NOMO-1 treated with DMSO at 0.1 percent for 48 hours (cell line): ENCODE data around the gene SUN3.
"Not testable (repeated sequence)": the region's sequence is repeated elsewhere in the genome, so short reads cannot be mapped to it uniquely, and the experiment has no call there.

Source experiments
- DNase-seq: peaks from one replicate; lab custom pipeline; 2025; ENCODE audit not compliant: unreplicated experiment; lab: John Stamatoyannopoulos, UW

SUN3 gene

GRCh38 chr7:47946581-47947354 is 82.1 kb downstream of the SUN3 start:
- DNase-seq, result no peak

GRCh38 chr7:47945261-47946015 is 83.5 kb downstream of the SUN3 start:
- DNase-seq, result peak; percentile 36

- DNase-seq, result no peak
These were observed 84.2 kb downstream of the SUN3 start for GRCh38 chr7:47944536-47945260.

GRCh38 chr7:47943676-47944474 is 85.0 kb downstream of the SUN3 start:
- DNase-seq, result no peak

- not testable (repeated sequence) for DNase-seq
These were observed 86.3 kb downstream of the SUN3 start for GRCh38 chr7:47942651-47943050.

GRCh38 chr7:47942132-47942531 is 86.8 kb downstream of the SUN3 start:
- DNase-seq, result no peak

- DNase-seq, result peak; percentile 51
These were observed 87.6 kb downstream of the SUN3 start for GRCh38 chr7:47941136-47941844.

- DNase-seq, result no peak
These were observed 88.6 kb downstream of the SUN3 start for GRCh38 chr7:47940088-47941013.

- no peak for DNase-seq
These were observed 89.4 kb downstream of the SUN3 start for GRCh38 chr7:47939425-47940036.

- DNase-seq, result no peak
These were observed 90.2 kb downstream of the SUN3 start for GRCh38 chr7:47938574-47939165.

GRCh38 chr7:47937711-47938573 is 91.0 kb downstream of the SUN3 start:
- DNase-seq, result peak; percentile 26
